Vagina (tissue), 2 donors: Measurements from ENCODE around the gene TSPAN14.

ENCODE experiments used
- POLR2A ChIP-seq, 2 donors: fragments of 450-650 bp; IDR thresholded peaks; one replicate each; pipeline ENCODE4 v1.6.1; 2017; ENCODE audit warnings: antibody characterized with exemption in 2 of 2, mild to moderate bottlenecking in 2 of 2, moderate library complexity in 2 of 2
- POLR2AphosphoS5 ChIP-seq, 2 donors: sonication (generic); formaldehyde crosslinking; IDR thresholded peaks; one replicate each; pipeline ENCODE4 v1.9.0; 2017; ENCODE audit warnings: antibody characterized with exemption in 2 of 2, mild to moderate bottlenecking in 2 of 2, low read depth in 1 of 2; ENCODE audit not compliant: insufficient read depth in 1 of 2
- TF ChIP-seq, protein P1 (sequence below), 3 experiments: fragments of 450-650 bp in 2 of 3; fragments of 200-600 bp in 1 of 3; sonication (generic) in 1 of 3; IDR thresholded peaks; one replicate each; pipeline ENCODE4 v1.5.1; 2017 to 2019; ENCODE audit warnings: antibody characterized with exemption in 3 of 3, mild to moderate bottlenecking in 2 of 3, moderate library complexity in 2 of 3

DNA sequence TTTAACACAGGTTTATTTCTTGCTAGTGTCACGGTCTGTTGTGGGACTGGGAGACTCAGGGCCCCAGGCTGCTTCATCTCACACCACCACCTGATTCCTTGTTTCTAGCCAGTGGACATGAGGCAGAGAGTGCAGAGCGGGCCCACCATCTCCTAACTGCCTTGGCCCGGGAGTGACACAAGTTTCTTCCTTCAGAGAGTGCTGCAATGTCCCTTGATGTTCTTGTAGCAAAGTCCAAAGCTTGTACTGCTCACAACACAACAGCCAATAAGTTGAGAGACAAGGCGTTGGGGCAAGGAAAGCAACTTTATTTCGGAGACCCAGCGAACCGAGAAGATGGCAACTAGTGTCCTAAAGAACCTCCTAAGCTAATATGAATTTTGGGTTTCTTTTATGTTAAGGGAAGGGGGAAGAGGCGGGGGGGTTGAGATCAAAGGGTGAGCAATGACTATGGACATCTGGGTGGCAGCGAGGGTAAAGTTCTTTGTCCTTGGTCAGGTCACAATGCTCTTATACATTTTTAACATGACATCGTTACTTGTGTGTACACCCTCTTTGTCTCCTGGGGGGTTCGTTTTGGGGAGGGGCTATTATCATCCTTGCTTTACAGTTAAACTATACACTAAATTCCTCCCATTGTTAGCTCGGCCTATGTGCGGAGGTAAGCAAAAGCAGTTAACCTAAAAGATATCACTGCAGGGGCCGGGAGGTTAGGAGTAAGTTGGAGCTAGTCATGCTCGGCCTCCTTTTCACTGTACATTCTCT lies 115.2 kb downstream of the TSPAN14 start:
- TF ChIP-seq, protein P1, sequence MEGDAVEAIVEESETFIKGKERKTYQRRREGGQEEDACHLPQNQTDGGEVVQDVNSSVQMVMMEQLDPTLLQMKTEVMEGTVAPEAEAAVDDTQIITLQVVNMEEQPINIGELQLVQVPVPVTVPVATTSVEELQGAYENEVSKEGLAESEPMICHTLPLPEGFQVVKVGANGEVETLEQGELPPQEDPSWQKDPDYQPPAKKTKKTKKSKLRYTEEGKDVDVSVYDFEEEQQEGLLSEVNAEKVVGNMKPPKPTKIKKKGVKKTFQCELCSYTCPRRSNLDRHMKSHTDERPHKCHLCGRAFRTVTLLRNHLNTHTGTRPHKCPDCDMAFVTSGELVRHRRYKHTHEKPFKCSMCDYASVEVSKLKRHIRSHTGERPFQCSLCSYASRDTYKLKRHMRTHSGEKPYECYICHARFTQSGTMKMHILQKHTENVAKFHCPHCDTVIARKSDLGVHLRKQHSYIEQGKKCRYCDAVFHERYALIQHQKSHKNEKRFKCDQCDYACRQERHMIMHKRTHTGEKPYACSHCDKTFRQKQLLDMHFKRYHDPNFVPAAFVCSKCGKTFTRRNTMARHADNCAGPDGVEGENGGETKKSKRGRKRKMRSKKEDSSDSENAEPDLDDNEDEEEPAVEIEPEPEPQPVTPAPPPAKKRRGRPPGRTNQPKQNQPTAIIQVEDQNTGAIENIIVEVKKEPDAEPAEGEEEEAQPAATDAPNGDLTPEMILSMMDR (IDR thresholded peaks at IDR 0.05) = no peak
- TF ChIP-seq POLR2A (IDR thresholded peaks at IDR 0.05) = no peak
- TF ChIP-seq POLR2AphosphoS5 (IDR thresholded peaks at IDR 0.05; ENCODE audit: insufficient read depth in 1 of 2, low read depth in 1 of 2) = no peak
